Gastrocnemius medialis (tissue), 4 donors: Measurements from ENCODE around the gene CACNA1D. TPM values are rescaled to one million over a fixed set of nuclear protein-coding genes. Genes with fewer than 3 reads are reported as not detected.

Experiments
- ATAC-seq, 2 donors: fragments of 150-250 bp; one replicate each; pipeline ENCODE4 v1.9.1; 2016
- DNase-seq, 2 donors: peaks; one replicate each; pipeline ENCODE4 v3.0.0-alpha.2; 2019
- H3K27ac ChIP-seq, 4 donors: fragments of 200-600 bp; sonication (generic); 1 replicate in 1 of 4; 2 replicates in 3 of 4; pipeline ENCODE4 v1.5.1; 2016 to 2018; ENCODE audit warnings: mild to moderate bottlenecking in 2 of 4, moderate library complexity in 1 of 4
- H3K27me3 ChIP-seq, 3 donors: fragments of 200-600 bp; sonication (generic) in 2 of 3; 1 replicate in 1 of 3; 2 replicates in 2 of 3; pipeline versions ENCODE4 v1.5.1 to v1.6.0; 2016 to 2019; ENCODE audit warnings: mild to moderate bottlenecking in 1 of 3, moderate library complexity in 1 of 3
- H3K36me3 ChIP-seq, 2 donors: fragments of 200-600 bp; sonication (generic) in 1 of 2; one replicate each; pipeline ENCODE4 v1.5.1; 2017 to 2018
- H3K4me1 ChIP-seq, 2 donors: fragments of 200-600 bp; sonication (generic) in 1 of 2; one replicate each; pipeline ENCODE4 v1.5.1; 2016 to 2017; ENCODE audit warnings: mild to moderate bottlenecking in 2 of 2
- H3K4me3 ChIP-seq, 4 donors: fragments of 200-600 bp; sonication (generic) in 3 of 4; 1 replicate in 1 of 4; 2 replicates in 3 of 4; pipeline ENCODE4 v1.5.1; 2016 to 2019; ENCODE audit warnings: mild to moderate bottlenecking in 2 of 4
- H3K9me3 ChIP-seq, 3 donors: fragments of 200-600 bp; sonication (generic) in 2 of 3; 1 replicate in 1 of 3; 2 replicates in 2 of 3; pipeline ENCODE4 v1.5.1; 2016 to 2019
- CTCF ChIP-seq, 5 experiments: fragments of 450-650 bp in 3 of 5; fragments of 200-600 bp in 2 of 5; sonication (generic) in 2 of 5; IDR thresholded peaks in 4 of 5; conservative IDR thresholded peaks in 1 of 5; 1 replicate in 4 of 5; 2 replicates in 1 of 5; pipeline ENCODE4 v1.5.1; 2016 to 2019; ENCODE audit warnings: antibody characterized with exemption in 5 of 5, mild to moderate bottlenecking in 3 of 5, moderate library complexity in 3 of 5
- POLR2A ChIP-seq, 2 donors: fragments of 450-650 bp; IDR thresholded peaks; one replicate each; pipeline ENCODE4 v1.6.1; 2017; ENCODE audit warnings: antibody characterized with exemption in 2 of 2, mild to moderate bottlenecking in 2 of 2, moderate library complexity in 2 of 2
- in situ Hi-C, 4 donors: fragments of 200-750 bp; cut with MboI; loops; one replicate each; pipeline versions ENCODE4 v1.15.0 to v1.8.0; 2017; ENCODE audit warnings: low sequenced_read_pairs in 4 of 4
- intact Hi-C: fragments of 100-400 bp; cut with DNase I; formaldehyde crosslinking; loops from one replicate; pipeline ENCODE4 v1.15.1; 2023; ENCODE audit warnings: low total_unique reads
- total RNA-seq, 4 donors: library from RNA; depleted of rRNA; stranded (reverse); fragments of >200 nt; gene quantifications; one replicate each; pipeline versions ENCODE4 v1.1.0 to v1.2.3, GENCODE V29; 2016

The CACNA1D gene
- total RNA-seq, 4 donors from 2014 or later, result 0.18 to 0.34 TPM; not detected in 2

GRCh38 chr3:53510508-53510907 is 16.1 kb downstream of the CACNA1D start:
- TF ChIP-seq CTCF (IDR thresholded peaks at IDR 0.05 in 4 of 5, conservative IDR thresholded peaks at IDR 0.05 in 1 of 5) (no peak), POLR2A (IDR thresholded peaks at IDR 0.05) (no peak)
- H3K4me3 ChIP-seq, result no peak overlapping the region
- H3K9me3 ChIP-seq, result no peaks in the 10 kb centered on the region
- intact Hi-C loops (no loop called here), in situ Hi-C loops (no loop called here)
- no peaks in the 10 kb centered on the region for H3K4me1 ChIP-seq
- DNase-seq (no peak), ATAC-seq (no peak)
- peaks cover 0 to 3% (median 0%) of the 10 kb centered on the region in 3 donors for H3K27me3 ChIP-seq
- no peaks in the 10 kb centered on the region for H3K36me3 ChIP-seq
- H3K27ac ChIP-seq, result no peak overlapping the region

GRCh38 chr3:53511246-53511645 is 16.8 kb downstream of the CACNA1D start:
- H3K4me1 ChIP-seq, result no peaks in the 10 kb centered on the region
- no peak overlapping the region for H3K4me3 ChIP-seq
- ATAC-seq (no peak), DNase-seq (no peak)
- no peaks in the 10 kb centered on the region for H3K9me3 ChIP-seq
- peaks cover 0 to 3% (median 0%) of the 10 kb centered on the region in 3 donors for H3K27me3 ChIP-seq
- TF ChIP-seq CTCF (IDR thresholded peaks at IDR 0.05 in 4 of 5, conservative IDR thresholded peaks at IDR 0.05 in 1 of 5) (no peak), POLR2A (IDR thresholded peaks at IDR 0.05) (no peak)
- in situ Hi-C loops (no loop called here), intact Hi-C loops (no loop called here)
- H3K27ac ChIP-seq, result no peak overlapping the region
- H3K36me3 ChIP-seq, result no peaks in the 10 kb centered on the region

- no peaks in the 10 kb centered on the region for H3K36me3 ChIP-seq
- no peak for DNase-seq
- H3K9me3 ChIP-seq, result no peaks in the 10 kb centered on the region
- intact Hi-C loops, result no loop called here
- H3K27ac ChIP-seq, result no peak overlapping the region
- TF ChIP-seq POLR2A (IDR thresholded peaks at IDR 0.05) (no peak), CTCF (IDR thresholded peaks at IDR 0.05 in 4 of 5, conservative IDR thresholded peaks at IDR 0.05 in 1 of 5) (no peak)
- no peaks in the 10 kb centered on the region for H3K4me1 ChIP-seq
- ATAC-seq, result no peak
- peaks cover 0 to 3% (median 0%) of the 10 kb centered on the region in 3 donors for H3K27me3 ChIP-seq
- in situ Hi-C loops, result no loop called here
- no peak overlapping the region for H3K4me3 ChIP-seq
Observed at GRCh38 chr3:53513556-53514190, 19.3 kb downstream of the CACNA1D start.

GRCh38 chr3:53516339-53516738 is 21.9 kb downstream of the CACNA1D start:
- TF ChIP-seq CTCF (IDR thresholded peaks at IDR 0.05 in 4 of 5, conservative IDR thresholded peaks at IDR 0.05 in 1 of 5) (no peak), POLR2A (IDR thresholded peaks at IDR 0.05) (no peak)
- H3K4me3 ChIP-seq, result no peak overlapping the region

More at GRCh38 chr3:53516339-53516738, 21.9 kb downstream of the CACNA1D start:
- H3K27me3 ChIP-seq, result no peaks in the 10 kb centered on the region
- H3K27ac ChIP-seq, result no peak overlapping the region
- DNase-seq, result no peak
- no peaks in the 10 kb centered on the region for H3K4me1 ChIP-seq
- no peaks in the 10 kb centered on the region for H3K36me3 ChIP-seq
- intact Hi-C loops (no loop called here), in situ Hi-C loops (no loop called here)
- H3K9me3 ChIP-seq, result no peaks in the 10 kb centered on the region
- no peak for ATAC-seq
